HG03521 (cell line): ENCODE data around the gene PCSK1N.
"Not testable (repeated sequence)": the region's sequence is repeated elsewhere in the genome, so short reads cannot be mapped to it uniquely, and the experiment has no call there.

Experiments used
- ATAC-seq: cut with Tn5 transposase; IDR thresholded peaks from one replicate; pipeline ENCODE4 v1.9.1; 2021; ENCODE audit warnings: mild to moderate bottlenecking, moderate library complexity; ENCODE audit not compliant: unreplicated experiment

PCSK1N gene

DNA sequence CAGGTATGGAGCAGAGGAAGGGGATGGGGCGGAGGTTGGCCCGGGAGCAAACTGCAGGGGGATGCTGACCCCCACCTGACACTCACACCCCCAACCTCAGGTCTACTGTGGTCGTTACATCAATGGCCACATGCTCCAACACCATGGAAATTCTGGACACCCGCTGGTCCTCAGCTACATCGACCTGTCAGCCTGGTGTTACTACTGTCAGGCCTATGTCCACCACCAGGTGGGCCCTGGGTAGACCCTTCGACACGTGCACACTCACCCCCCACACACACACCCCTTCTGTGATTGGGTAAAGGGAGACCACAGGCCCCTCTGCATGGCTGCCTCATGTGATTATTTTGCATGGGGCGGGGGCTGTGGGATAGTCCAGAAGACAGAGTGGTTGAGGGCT lies 11.3 kb downstream of the PCSK1N start:
- ATAC-seq: no peak

DNA sequence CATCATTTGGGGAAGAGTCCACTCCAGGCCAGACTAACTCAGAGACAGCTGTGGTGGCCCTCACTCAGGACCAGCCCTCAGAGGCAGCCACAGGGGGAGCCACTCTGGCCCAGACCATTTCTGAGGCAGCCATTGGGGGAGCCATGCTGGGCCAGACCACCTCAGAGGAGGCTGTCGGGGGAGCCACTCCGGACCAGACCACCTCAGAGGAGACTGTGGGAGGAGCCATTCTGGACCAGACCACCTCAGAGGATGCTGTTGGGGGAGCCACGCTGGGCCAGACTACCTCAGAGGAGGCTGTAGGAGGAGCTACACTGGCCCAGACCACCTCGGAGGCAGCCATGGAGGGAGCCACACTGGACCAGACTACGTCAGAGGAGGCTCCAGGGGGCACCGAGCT lies 12.4 kb downstream of the PCSK1N start:
- ATAC-seq: no peak

DNA sequence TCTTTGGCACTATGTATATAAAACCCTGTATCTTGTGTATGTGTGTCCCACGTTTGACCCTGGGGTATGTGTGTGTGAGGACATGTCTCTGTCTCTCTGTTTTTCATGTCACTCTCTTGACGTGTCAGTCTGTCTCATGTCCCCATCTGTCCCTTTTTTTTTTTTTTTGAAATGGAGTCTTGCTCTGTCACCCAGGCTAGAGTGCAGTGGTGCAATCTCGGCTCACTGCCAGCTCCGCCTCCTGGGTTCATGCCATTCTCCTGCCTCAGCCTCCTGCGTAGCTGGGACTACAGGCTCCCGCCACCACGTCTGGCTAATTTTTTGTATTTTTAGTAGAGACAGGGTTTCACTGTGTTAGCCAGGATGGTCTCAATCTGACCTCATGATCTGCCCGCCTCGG lies 16.0 kb downstream of the PCSK1N start:
- not testable (repeated sequence) for ATAC-seq

DNA sequence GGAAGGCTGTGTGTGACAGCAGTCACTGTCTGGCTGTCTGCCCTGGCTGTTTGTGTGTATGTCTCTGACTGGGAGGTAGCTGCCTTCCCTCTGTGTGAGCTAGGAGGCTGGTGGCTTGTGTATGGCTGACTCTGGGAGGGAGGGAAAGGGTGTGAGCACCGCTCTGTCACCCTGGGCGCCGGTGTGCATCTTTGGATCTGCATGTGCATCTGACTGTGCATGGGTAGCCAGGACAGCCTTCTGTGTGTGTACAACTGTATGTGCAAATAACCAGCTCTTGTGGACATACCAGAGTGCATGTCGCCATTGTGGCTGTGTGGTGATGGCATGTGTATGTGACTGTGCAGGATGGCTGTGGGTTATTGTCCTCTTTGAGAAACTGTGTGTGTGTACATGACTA lies 16.5 kb downstream of the PCSK1N start:
- ATAC-seq: no peak

DNA sequence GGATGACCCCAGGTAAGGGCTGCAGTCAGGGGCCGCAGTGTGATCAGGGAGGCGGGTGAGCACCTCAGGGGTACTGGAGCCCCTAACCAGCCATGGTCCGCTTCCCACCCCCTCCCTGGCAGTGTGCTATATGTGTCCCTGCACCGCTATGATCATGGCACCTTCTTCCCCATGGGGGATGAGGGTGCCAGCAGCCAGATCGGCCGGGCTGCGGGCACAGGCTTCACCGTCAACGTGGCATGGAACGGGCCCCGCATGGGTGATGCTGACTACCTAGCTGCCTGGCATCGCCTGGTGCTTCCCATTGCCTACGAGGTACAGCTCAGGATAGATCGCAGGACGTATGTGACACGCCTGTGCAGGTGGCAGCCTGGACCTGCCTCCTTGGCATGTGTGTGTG lies 17.3 kb downstream of the PCSK1N start:
- no peak for ATAC-seq

DNA sequence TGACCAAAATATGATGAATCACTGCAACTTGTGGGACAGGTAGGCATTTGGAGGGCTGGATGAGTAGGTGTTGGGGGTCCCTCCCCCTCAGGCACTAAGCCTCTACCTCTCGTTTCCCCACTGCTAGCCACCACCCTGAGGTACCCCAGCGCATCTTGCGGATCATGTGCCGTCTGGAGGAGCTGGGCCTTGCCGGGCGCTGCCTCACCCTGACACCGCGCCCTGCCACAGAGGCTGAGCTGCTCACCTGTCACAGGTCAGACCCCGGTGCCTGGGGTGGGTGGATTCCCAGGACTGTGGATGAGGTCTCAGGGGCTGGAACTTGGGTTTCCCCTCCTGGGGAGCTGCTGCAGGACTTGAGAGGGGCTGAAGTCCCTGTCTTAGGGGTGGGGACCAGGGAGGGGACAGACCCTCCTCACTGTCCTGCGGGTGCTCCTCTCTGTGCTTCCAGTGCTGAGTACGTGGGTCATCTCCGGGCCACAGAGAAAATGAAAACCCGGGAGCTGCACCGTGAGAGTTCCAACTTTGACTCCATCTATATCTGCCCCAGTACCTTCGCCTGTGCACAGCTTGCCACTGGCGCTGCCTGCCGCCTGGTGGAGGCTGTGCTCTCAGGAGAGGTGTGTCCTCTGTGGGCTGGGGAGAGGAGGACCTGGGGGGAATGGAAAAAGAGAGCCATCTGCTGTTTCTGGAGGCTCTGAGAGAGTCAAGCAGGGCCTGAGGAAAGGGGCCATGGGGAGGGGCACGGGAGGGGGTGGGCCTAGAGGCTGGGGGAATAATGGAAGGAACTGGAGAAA lies 19.2 kb downstream of the PCSK1N start:
- ATAC-seq: no peak

DNA sequence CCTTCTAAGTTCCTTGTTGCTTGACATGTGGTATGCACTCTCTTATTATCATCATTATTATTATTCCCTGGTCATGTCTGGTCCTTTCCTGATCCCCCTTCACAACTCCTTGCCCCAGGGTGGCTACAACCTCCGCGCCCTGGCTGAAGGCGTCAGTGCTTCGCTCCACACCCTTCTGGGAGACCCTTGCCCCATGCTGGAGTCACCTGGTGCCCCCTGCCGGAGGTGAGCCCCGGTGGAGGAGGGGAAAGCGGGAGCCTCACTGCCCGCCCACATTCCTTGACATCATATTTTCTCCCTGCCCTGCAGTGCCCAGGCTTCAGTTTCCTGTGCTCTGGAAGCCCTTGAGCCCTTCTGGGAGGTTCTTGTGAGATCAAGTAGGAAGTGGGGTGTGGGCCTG lies 20.1 kb downstream of the PCSK1N start:
- ATAC-seq: no peak

DNA sequence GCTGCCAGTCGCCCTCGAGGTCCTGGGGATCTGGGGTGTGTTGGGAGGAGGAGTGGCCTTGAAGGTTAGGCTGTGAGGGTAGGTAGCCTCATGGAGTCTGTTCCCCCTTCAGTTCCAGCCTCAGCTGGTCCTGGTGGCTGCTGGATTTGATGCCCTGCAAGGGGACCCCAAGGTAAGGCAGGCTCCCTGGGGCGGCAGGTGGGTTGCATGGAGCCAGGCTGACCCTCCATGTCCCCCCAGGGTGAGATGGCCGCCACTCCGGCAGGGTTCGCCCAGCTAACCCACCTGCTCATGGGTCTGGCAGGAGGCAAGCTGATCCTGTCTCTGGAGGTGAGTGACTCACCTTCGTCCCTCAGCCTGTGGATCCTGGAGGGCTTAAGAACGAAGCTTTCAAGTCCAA lies 20.7 kb downstream of the PCSK1N start:
- ATAC-seq: no peak

DNA sequence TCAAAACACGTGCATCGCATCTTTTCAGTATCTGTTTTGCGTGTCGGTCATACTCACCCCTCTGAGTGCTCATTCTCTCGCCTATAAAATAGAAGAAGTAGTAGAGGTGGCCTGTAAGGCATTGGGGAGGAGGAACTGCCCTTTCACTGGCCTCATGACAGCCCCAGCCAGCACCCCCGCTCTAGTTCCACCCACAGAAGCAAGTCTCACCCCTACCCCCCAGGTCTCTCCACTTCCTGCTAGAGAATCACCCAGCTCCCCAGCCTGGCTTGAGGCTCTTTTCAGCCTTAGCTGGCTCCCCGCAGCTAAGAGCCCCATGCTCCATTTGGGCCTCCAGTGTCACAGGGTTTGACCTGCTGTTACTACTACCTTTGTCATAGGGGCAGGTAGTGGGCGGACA lies 21.8 kb downstream of the PCSK1N start:
- ATAC-seq: no peak

DNA sequence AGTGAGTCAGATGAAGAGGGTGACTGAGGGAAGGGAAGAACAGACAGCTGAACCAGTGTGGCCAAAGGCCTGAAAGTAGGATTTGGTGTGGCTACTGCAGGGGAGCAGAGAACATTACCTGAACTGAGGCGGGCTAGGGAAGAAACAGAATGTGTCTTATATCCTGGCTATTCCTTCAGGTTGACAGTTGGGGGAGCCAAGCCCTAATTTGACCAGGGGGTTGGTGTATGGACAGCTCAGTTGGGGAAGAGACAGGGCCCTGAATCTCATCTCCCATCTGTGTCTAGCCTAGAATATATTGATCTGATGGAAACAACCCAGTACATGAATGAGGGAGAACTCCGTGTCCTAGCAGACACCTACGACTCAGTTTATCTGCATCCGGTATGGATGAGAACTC lies 29.3 kb downstream of the PCSK1N start:
- no peak for ATAC-seq

DNA sequence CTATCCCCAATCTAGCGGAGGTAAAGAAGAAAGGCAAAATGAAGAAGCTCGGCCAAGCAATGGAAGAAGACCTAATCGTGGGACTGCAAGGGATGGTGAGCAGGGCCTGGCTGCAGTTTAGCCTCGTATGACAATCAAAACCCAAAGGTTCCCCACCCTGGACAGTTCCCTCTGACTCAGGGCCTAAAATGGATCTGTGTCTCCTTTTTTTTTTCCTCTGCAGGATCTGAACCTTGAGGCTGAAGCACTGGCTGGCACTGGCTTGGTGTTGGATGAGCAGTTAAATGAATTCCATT lies 32.6 kb downstream of the PCSK1N start:
- ATAC-seq: no peak

DNA sequence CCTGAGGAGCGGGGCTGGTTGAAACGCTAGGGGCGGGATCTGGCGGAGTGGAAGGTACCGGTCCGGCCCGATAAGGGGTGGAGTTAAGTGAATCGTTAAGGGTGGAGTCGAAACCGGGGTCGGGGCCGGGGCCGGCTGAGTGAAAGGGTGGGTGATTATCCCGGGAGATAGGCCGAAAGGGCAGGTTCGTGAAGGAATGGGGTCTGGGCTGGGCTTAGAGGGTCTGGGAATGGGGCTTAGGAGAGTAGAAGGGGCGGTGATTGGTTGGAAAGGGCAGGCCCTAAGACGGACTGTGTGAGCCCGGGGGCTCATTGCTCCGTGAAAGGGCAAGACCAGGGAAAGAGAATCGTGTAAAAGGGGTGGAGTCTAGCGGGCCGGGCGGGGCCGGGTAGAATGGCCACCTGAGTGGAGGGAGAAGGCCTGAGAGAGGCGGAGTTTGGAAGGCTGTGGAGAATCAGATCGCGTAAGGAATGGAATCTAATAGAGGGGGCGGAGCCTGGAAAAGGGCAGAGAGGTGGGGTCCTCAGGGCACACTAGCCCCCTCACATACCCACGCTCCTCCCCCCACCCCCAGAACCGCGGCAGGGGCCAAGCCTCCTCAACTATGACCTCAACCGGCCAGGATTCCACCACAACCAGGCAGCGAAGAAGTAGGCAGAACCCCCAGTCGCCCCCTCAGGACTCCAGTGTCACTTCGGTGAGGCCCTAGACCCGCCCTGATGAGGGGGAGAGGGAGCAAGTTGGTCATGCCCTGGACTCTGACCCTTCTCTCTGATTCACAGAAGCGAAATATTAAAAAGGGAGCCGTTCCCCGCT lies 33.1 kb downstream of the PCSK1N start:
- peak; percentile 30 for ATAC-seq

DNA sequence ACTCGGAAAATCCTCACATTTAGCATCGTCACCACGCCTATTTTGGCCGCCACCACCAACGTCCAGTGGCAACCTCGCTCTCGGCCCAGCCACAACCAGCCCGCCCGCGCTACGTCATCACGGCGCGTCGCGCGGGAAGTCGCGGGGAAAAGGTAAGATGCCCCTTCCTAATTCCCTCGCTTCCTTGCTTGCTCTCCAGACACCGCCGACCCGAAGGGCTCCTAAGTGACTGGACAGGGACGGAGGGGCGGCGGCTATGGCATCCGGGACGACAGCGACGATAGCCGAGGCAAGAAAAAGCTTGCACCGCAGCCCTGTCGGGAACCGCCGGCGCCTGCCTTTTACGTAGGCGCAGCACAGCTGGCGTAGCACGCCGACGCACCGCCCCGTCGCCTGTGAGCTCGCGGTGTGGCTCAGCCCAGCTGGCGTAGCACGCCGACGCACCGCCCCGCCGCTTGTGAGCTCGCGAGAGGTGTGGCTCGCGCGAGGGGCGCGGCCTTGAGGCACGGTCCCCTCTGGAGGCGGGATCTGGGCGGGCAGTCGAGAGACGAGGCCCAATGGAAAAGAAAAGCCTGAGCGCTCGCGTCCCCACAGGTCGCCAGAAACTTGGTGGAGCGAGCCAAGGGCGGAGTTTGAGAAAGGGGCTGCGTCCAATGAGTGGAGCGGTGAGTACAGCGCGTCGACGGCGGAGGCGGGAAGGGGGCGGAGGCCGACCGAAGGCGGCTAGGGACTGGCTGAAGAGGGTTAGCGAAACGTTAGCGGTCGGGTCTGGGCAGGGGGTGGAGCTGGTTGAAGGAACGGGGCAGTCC lies 33.9 kb downstream of the PCSK1N start, which contains the start of gene HDAC6:
TSS of gene HDAC6 (plus strand) at position 788 of the 809 bp plus-strand sequence. CDS start 626 bp downstream, outside the sequence.
- peak; percentile 85 for ATAC-seq

DNA sequence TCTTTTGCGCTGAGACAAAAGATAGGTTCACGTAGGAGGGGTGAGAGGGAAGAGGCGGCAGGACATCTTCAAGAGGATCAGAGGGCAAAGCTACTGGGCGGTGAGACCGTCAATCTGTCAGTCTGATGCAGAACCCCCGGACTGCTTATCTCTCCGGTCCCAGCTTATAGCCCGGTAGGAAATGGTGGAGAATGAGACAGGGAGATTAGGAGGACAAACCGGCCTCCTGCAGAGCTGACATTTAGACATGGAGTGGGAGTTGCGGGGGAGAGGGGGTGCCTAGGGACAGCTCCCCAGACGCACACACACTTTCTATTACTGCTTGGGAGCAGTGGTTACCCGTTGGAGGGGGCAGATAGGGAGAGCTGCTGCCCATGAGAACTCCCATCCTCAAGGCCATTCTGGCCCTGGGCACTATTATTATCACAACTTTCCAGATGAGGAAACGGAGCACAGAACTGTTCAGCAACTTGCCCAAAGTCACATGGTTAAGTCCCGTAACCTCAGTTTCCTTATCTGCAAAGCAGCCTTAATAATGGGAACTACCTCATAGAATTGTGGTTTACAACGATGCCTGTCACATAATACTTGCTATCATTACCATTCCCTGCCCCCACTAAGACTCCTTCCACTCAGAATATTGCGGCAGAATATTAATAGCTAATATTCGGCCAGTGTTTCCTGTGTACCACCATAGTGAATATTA lies 34.7 kb downstream of the PCSK1N start:
- ATAC-seq: no peak

DNA sequence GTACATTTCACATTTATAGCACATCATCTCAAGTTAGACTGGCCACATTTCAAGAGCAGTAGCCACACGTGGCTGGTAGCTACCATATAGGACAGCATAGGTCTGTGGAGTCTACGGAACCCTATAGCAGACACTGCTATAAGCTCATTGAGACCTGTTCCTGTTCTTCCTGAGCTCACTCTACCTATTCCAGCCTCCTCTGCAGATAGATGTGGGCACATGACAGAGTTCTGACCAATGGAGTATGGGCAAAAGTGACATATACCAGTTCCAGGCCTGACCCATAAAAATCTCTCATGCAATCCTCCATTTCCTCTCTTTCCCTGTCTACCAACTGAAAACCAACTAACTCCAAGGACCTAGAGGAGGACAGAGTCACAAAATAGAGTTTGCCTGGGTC lies 37.1 kb downstream of the PCSK1N start:
- no peak for ATAC-seq

DNA sequence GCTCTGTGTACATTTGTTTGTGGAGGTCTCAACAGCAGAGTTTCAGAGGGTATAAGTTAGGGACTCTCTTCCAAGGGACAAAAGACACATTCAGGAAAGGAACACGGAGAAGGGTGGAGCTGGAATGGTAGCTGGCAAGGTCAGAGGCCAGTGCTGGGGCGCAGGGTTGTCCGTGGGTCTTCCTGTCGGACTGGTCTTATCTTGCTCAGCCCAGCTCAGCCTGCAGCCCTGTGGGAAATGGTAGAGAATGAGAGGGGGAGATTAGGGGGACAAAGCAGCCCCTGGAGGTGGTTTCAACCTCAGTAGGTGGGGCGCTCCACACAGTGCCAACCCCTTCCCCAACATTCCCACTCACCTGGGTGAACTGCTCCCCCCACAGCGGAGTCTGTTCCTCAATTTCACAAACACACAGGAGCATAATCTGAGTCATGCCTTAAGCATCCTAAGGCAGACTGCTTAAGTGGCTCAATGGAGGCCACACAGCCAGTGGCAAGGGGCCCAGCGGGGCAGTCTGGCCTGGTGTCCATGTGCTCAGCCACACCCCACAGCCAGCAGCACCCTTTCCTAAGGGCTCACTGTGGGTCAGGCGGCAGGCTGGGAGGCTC lies 40.4 kb downstream of the PCSK1N start:
- no peak for ATAC-seq

DNA sequence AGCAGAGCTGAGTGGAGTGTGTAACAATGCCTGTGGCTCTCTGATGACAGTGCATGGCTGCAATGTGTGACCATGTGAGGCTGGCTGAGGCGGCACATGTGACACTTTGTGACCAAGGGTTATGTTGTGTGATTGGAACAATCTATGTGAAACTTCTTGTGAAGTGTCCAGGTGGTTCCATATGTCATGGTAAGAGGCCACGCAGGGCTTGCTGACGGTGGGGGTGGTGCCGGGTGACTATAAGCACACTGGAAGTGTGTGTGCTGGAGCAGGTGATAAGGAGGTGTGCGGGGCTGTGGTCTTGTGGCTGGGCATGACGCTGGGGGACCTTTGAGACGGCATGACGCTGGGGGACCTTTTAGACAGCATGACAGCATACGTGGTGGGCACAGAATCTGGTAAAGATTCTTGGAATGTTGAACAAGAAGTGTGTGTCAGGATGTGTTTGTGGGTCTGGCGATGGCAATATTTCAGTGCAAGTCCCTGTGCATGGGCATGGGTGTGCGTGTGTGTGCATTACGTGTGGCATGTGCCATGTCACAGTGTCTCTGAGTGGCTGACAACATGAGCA lies 41.0 kb downstream of the PCSK1N start:
- ATAC-seq: no peak

DNA sequence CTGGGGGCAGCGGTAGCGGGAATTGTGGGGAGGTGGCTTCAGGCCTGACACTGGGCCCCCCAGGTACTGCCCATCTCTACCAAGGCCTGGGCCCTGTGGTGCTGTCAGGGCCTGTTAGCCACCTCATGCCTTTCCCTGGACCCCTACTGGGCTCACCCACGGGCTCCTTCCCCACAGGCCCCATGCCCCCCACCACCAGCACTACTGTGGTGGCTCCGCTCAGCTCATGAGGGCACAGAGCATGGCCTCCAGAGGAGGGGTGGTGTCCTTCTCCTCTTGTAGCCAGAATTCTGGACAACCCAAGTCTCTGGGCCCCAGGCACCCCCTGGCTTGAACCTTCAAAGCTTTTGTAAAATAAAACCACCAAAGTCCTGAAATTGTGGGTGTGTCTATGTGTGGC lies 41.5 kb downstream of the PCSK1N start:
- no peak for ATAC-seq

DNA sequence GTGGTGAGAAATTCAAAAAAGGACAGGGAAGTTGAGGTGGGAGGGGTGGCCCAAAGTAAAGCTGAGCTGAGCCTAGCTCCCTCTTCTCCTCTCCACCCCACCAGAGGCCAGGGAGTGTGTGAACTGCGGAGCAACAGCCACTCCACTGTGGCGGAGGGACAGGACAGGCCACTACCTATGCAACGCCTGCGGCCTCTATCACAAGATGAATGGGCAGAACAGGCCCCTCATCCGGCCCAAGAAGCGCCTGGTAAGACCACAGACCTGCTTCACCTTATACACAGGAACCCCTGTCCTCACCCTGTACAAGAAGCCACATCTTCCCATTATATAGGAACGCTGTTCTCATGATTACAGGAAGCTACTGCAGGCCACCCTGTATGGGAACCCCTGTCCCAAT lies 43.2 kb downstream of the PCSK1N start:
- ATAC-seq: no peak
